Liver (tissue), 9 donors: ENCODE measurements around the gene FAM53B. TPM values are rescaled to one million over a fixed set of nuclear protein-coding genes. Genes with fewer than 3 reads are reported as not detected.

ENCODE experiments used
- DNase-seq: peaks from one replicate; pipeline ENCODE4 v3.0.0-alpha.2; 2017; ENCODE audit warnings: low spot score
- H3K27ac ChIP-seq, 2 donors: one replicate each; pipeline ENCODE4 v1.7.0; 2013; ENCODE audit warnings: inconsistent platforms in 2 of 2, low read length in 2 of 2, control low read depth in 1 of 2, low read depth in 1 of 2, mild to moderate bottlenecking in 1 of 2
- H3K27me3 ChIP-seq, 4 donors: one replicate each; pipeline versions ENCODE4 v1.6.1 to v1.7.0; 2013; ENCODE audit warnings: low read length in 3 of 4, inconsistent platforms in 1 of 4, mild to moderate bottlenecking in 1 of 4, moderate library complexity in 1 of 4; ENCODE audit not compliant: control insufficient read depth in 4 of 4, insufficient read depth in 4 of 4
- H3K36me3 ChIP-seq, 4 donors: one replicate each; pipeline versions ENCODE4 v1.6.1 to v1.7.0; 2013; ENCODE audit warnings: low read length in 3 of 4, mild to moderate bottlenecking in 3 of 4, low read depth in 1 of 4, moderate library complexity in 1 of 4; ENCODE audit not compliant: control insufficient read depth in 4 of 4, insufficient read depth in 3 of 4
- H3K4me1 ChIP-seq, 4 donors: one replicate each; pipeline versions ENCODE4 v1.6.1 to v1.7.0; 2013; ENCODE audit warnings: low read length in 3 of 4, mild to moderate bottlenecking in 3 of 4, moderate library complexity in 1 of 4; ENCODE audit not compliant: control insufficient read depth in 4 of 4, insufficient read depth in 4 of 4
- H3K4me3 ChIP-seq, 3 donors: one replicate each; pipeline versions ENCODE4 v1.6.1 to v1.7.0; 2013; ENCODE audit warnings: low read length in 3 of 3, control low read depth in 1 of 3, low read depth in 1 of 3, mild to moderate bottlenecking in 1 of 3
- H3K9ac ChIP-seq, 2 donors: one replicate each; pipeline ENCODE4 v1.7.0; 2013; ENCODE audit warnings: low read length in 2 of 2, mild to moderate bottlenecking in 2 of 2, moderate library complexity in 2 of 2, control low read depth in 1 of 2, low read depth in 1 of 2
- H3K9me3 ChIP-seq, 4 donors: one replicate each; pipeline versions ENCODE4 v1.6.1 to v1.7.0; 2013; ENCODE audit warnings: low read length in 3 of 4; ENCODE audit not compliant: control insufficient read depth in 4 of 4
- EGR1 ChIP-seq, 2 donors: IDR thresholded peaks; 2 replicates each; pipeline ENCODE4 v1.6.1; 2016 to 2018; ENCODE audit warnings: antibody characterized with exemption in 2 of 2, low read depth in 2 of 2
- FOXA1 ChIP-seq: IDR thresholded peaks from 2 replicates; pipeline ENCODE4 v1.6.1; 2016; ENCODE audit warnings: antibody characterized with exemption
- FOXA2 ChIP-seq: IDR thresholded peaks from 2 replicates; pipeline ENCODE4 v1.6.1; 2016; ENCODE audit warnings: antibody characterized with exemption
- GABPA ChIP-seq, 2 donors: IDR thresholded peaks in 1 of 2; conservative IDR thresholded peaks in 1 of 2; 2 replicates each; pipeline ENCODE4 v1.6.1; 2016; ENCODE audit warnings: antibody characterized with exemption in 2 of 2, mild to moderate bottlenecking in 1 of 2, moderate library complexity in 1 of 2
- HNF4A ChIP-seq, 2 donors: conservative IDR thresholded peaks; 2 replicates each; pipeline ENCODE4 v1.6.1; 2016; ENCODE audit warnings: antibody characterized with exemption in 2 of 2, mild to moderate bottlenecking in 2 of 2
- HNF4G ChIP-seq: IDR thresholded peaks from 2 replicates; pipeline ENCODE4 v1.6.1; 2016; ENCODE audit warnings: antibody characterized with exemption
- JUND ChIP-seq, 2 donors: IDR thresholded peaks; 2 replicates each; pipeline ENCODE4 v1.6.1; 2016; ENCODE audit warnings: antibody characterized with exemption in 2 of 2
- NR2F2 ChIP-seq: IDR thresholded peaks from 2 replicates; pipeline ENCODE4 v1.6.1; 2016; ENCODE audit warnings: antibody characterized with exemption
- RAD21 ChIP-seq, 2 donors: IDR thresholded peaks; 2 replicates each; pipeline ENCODE4 v1.6.1; 2016; ENCODE audit warnings: antibody characterized with exemption in 2 of 2, mild to moderate bottlenecking in 2 of 2
- RXRA ChIP-seq, 2 donors: IDR thresholded peaks; 2 replicates each; pipeline ENCODE4 v1.6.1; 2017 to 2018; ENCODE audit warnings: antibody characterized with exemption in 2 of 2, mild to moderate bottlenecking in 1 of 2
- SP1 ChIP-seq: IDR thresholded peaks from 2 replicates; pipeline ENCODE4 v1.6.1; 2018; ENCODE audit warnings: antibody characterized with exemption, mild to moderate bottlenecking
- TAF1 ChIP-seq: conservative IDR thresholded peaks from 2 replicates; pipeline ENCODE4 v1.6.1; 2016; ENCODE audit warnings: antibody characterized with exemption, mild to moderate bottlenecking
- YY1 ChIP-seq: IDR thresholded peaks from 2 replicates; pipeline ENCODE4 v1.6.1; 2016; ENCODE audit warnings: antibody characterized with exemption, mild to moderate bottlenecking
- WGBS: extraction: QIAGEN DNeasy Blood & Tissue Kit; methylation state at CpG from one replicate; pipeline ENCODE4 v1.1.7; 2013; 5-methylcytosine and 5-hydroxymethylcytosine counted together
- polyA plus RNA-seq, 2 donors: library from polyadenylated mRNA; stranded (reverse) in 1 of 2; unstranded in 1 of 2; fragments of 200-250 nt in 1 of 2; fragments of >200 nt in 1 of 2; fragmentation: Nextera tagmentation in 1 of 2; extraction: Ambion mirVana in 1 of 2; gene quantifications; one replicate each; pipeline versions ENCODE4 v1.2.1 to v1.2.3, GENCODE V29; 2013 to 2015
- total RNA-seq, 2 donors: library from RNA; depleted of rRNA; stranded (reverse); fragments of >200 nt; gene quantifications; one replicate each; pipeline ENCODE4 v1.2.3, GENCODE V29; 2014
- TF ChIP-seq, protein P1 (sequence below): fragments of 150-350 bp; IDR thresholded peaks from 2 replicates; pipeline ENCODE4 v1.5.1; 2017; ENCODE audit warnings: improper control_type of control experiment, low read depth, low read length; ENCODE audit not compliant: missing input control
- TF ChIP-seq, protein P2 (sequence below): IDR thresholded peaks from 2 replicates; pipeline ENCODE4 v1.6.1; 2016; ENCODE audit warnings: antibody characterized with exemption
- TF ChIP-seq, protein P3 (sequence below): IDR thresholded peaks from 2 replicates; pipeline ENCODE4 v1.6.1; 2016; ENCODE audit warnings: antibody characterized with exemption, mild to moderate bottlenecking
- TF ChIP-seq, protein P4 (sequence below): IDR thresholded peaks from 2 replicates; pipeline ENCODE4 v1.6.1; 2016; ENCODE audit warnings: antibody characterized with exemption
- donor health status: healthy.
- donor health status: healthy.
- donor health status: healthy.
- donor health status: healthy.
- donor health status: healthy.

The FAM53B gene
- total and polyA plus RNA-seq, 4 donors: 1.1 to 24.0 (median 6.3) TPM

DNA sequence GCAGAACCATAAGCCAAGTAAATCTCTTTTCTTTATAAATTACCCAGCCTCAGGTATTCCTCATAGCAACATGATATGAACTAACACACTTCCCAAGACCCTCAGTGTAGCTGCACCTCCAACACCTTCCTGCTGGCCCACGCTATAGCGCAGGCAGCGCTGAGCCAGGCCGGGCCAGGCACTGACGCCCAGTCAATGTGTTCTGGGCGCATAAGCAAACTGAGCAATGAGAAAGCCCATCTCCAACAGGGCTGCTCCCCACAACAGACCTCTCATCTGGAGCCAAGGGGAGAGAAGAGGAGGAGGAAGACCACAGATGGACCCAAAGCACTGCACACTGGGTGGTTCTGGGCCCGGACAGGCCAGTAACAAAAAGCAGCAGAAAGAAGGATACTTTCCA, 40.8 kb downstream of the FAM53B start:
- H3K27ac ChIP-seq: peak overlapping the region in 1 of 2 donors; percentile 32
- 90% methylated on average over 7 of the region's 7 CpGs for WGBS
- no peaks in the 10 kb centered on the region for H3K27me3 ChIP-seq
- H3K36me3 ChIP-seq: peaks cover 0 to 6% (median 1%) of the 10 kb centered on the region in 4 donors
- DNase-seq: no peak
- no peak overlapping the region for H3K9ac ChIP-seq
- no peak overlapping the region for H3K4me3 ChIP-seq
- H3K9me3 ChIP-seq: no peaks in the 10 kb centered on the region
- peaks cover 35 to 78% (median 55%) of the 10 kb centered on the region in 4 donors for H3K4me1 ChIP-seq
- TF ChIP-seq FOXA1 (no peak), JUND (IDR thresholded peaks at IDR 0.05) (no peak), TAF1 (no peak), YY1 (no peak), SP1 (no peak), NR2F2 (no peak), EGR1 (IDR thresholded peaks at IDR 0.05; ENCODE audit: low read depth in 2 of 2) (no peak), RAD21 (IDR thresholded peaks at IDR 0.05) (no peak), GABPA (IDR thresholded peaks at IDR 0.05 in 1 of 2, conservative IDR thresholded peaks at IDR 0.05 in 1 of 2) (no peak), HNF4A (conservative IDR thresholded peaks at IDR 0.05) (no peak), HNF4G (no peak)
- TF ChIP-seq, protein P1, sequence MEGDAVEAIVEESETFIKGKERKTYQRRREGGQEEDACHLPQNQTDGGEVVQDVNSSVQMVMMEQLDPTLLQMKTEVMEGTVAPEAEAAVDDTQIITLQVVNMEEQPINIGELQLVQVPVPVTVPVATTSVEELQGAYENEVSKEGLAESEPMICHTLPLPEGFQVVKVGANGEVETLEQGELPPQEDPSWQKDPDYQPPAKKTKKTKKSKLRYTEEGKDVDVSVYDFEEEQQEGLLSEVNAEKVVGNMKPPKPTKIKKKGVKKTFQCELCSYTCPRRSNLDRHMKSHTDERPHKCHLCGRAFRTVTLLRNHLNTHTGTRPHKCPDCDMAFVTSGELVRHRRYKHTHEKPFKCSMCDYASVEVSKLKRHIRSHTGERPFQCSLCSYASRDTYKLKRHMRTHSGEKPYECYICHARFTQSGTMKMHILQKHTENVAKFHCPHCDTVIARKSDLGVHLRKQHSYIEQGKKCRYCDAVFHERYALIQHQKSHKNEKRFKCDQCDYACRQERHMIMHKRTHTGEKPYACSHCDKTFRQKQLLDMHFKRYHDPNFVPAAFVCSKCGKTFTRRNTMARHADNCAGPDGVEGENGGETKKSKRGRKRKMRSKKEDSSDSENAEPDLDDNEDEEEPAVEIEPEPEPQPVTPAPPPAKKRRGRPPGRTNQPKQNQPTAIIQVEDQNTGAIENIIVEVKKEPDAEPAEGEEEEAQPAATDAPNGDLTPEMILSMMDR: no peak
- TF ChIP-seq, protein P2, sequence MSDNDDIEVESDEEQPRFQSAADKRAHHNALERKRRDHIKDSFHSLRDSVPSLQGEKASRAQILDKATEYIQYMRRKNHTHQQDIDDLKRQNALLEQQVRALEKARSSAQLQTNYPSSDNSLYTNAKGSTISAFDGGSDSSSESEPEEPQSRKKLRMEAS: no peak
- TF ChIP-seq, protein P3, sequence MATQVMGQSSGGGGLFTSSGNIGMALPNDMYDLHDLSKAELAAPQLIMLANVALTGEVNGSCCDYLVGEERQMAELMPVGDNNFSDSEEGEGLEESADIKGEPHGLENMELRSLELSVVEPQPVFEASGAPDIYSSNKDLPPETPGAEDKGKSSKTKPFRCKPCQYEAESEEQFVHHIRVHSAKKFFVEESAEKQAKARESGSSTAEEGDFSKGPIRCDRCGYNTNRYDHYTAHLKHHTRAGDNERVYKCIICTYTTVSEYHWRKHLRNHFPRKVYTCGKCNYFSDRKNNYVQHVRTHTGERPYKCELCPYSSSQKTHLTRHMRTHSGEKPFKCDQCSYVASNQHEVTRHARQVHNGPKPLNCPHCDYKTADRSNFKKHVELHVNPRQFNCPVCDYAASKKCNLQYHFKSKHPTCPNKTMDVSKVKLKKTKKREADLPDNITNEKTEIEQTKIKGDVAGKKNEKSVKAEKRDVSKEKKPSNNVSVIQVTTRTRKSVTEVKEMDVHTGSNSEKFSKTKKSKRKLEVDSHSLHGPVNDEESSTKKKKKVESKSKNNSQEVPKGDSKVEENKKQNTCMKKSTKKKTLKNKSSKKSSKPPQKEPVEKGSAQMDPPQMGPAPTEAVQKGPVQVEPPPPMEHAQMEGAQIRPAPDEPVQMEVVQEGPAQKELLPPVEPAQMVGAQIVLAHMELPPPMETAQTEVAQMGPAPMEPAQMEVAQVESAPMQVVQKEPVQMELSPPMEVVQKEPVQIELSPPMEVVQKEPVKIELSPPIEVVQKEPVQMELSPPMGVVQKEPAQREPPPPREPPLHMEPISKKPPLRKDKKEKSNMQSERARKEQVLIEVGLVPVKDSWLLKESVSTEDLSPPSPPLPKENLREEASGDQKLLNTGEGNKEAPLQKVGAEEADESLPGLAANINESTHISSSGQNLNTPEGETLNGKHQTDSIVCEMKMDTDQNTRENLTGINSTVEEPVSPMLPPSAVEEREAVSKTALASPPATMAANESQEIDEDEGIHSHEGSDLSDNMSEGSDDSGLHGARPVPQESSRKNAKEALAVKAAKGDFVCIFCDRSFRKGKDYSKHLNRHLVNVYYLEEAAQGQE: no peak

DNA sequence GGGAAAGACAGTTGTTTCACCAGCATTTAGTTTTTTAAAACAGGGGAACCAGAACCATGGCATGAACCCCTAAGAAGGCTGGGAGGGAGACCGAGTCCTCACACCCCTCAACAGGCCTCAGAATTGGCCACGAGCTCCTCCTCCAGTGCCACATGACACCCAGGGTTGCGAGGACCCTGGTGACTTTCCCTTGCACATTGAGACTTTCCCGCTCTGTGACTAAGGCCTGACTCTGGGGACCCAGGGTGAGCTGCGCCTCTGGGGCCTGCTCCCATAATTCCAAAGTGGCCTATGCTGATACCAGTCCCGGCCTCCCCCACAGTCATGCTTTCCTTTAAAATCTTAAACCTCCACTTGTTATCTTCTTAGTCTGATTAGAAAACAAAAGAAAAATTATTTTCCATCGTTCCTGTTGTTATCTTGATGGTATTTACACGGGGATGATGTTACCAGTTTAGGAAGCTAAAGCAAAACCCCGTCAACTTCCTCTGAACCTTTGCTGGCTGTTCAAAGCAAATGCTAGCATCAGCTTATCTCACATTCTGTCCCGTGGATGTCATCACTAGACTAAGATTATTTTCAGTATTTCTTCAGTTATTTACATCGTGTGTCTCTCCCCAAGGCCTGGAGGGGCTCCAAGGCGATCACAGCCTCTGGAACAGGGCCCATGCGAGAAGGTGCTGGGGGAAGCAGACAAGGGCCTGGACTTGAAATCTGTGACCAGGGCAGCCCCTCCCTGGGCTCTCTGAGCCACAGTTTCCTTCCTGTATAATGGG, 42.1 kb downstream of the FAM53B start:
- Histone ChIP-seq H3K9me3 (no peaks in the 10 kb centered on the region), H3K9ac (no peak overlapping the region), H3K27me3 (no peaks in the 10 kb centered on the region), H3K36me3 (peaks cover 0 to 6% (median 1%) of the 10 kb centered on the region in 4 donors), H3K4me3 (no peak overlapping the region), H3K4me1 (peaks cover 28 to 69% (median 44%) of the 10 kb centered on the region in 4 donors), H3K27ac (peak overlapping the region; percentile 57 to 75)
- no peak for DNase-seq
- 70% methylated on average over 13 of the region's 13 CpGs for WGBS
- TF ChIP-seq GABPA (IDR thresholded peaks at IDR 0.05 in 1 of 2, conservative IDR thresholded peaks at IDR 0.05 in 1 of 2) (peak in 1 of 2 donors; percentile 33), FOXA2 (no peak), FOXA1 (no peak), NR2F2 (peak; percentile 28), JUND (IDR thresholded peaks at IDR 0.05) (peak in 1 of 2 donors; percentile 24), HNF4G (no peak), RAD21 (IDR thresholded peaks at IDR 0.05) (peak in 1 of 2 donors; percentile 19), TAF1 (no peak), SP1 (peak; percentile 33), EGR1 (IDR thresholded peaks at IDR 0.05; ENCODE audit: low read depth in 2 of 2) (no peak), HNF4A (conservative IDR thresholded peaks at IDR 0.05) (no peak), RXRA (IDR thresholded peaks at IDR 0.05) (peak; percentile 8 to 33), YY1 (no peak)
- TF ChIP-seq, protein P1: no peak
- TF ChIP-seq, protein P4, sequence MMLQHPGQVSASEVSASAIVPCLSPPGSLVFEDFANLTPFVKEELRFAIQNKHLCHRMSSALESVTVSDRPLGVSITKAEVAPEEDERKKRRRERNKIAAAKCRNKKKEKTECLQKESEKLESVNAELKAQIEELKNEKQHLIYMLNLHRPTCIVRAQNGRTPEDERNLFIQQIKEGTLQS: no peak
- TF ChIP-seq, protein P3: no peak
- TF ChIP-seq, protein P2: no peak
